Type B pancreatic cell (in vitro differentiated cells): Measurements from ENCODE around the gene VASN. TPM values are rescaled to one million over a fixed set of nuclear protein-coding genes. Genes with fewer than 3 reads are reported as not detected.

Experiments
- DNase-seq: peaks from one replicate; pipeline ENCODE4 v3.0.0; 2021; ENCODE audit warnings: mixed read lengths; ENCODE audit not compliant: unreplicated experiment; ENCODE audit errors: extremely low spot score
- H3K27ac Mint-ChIP-seq: 2 replicates; pipeline ENCODE4 v1.8.0; 2021; ENCODE audit warnings: mild to moderate bottlenecking, mixed read lengths
- H3K27me3 Mint-ChIP-seq: 2 replicates; pipeline ENCODE4 v1.8.0; 2021; ENCODE audit warnings: mixed read lengths
- H3K36me3 Mint-ChIP-seq: 2 replicates; pipeline ENCODE4 v1.8.0; 2021; ENCODE audit warnings: mixed read lengths
- H3K4me1 Mint-ChIP-seq: one replicate; pipeline ENCODE4 v1.8.0; 2021; ENCODE audit warnings: mixed read lengths; ENCODE audit not compliant: unreplicated experiment
- H3K4me3 Mint-ChIP-seq: 2 replicates; pipeline ENCODE4 v1.8.0; 2021; ENCODE audit warnings: mild to moderate bottlenecking, mixed read lengths
- H3K9me3 Mint-ChIP-seq: 2 replicates; pipeline ENCODE4 v1.8.0; 2021; ENCODE audit warnings: mixed read lengths
- CTCF ChIP-seq: fragments of 200-600 bp; sonication (generic); conservative IDR thresholded peaks from 2 replicates; pipeline ENCODE4 v1.5.0; 2021; ENCODE audit warnings: antibody characterized with exemption, mild to moderate bottlenecking
- total RNA-seq: library from RNA; stranded (reverse); gene quantifications from 2 replicates; pipeline ENCODE4 v1.2.1, GENCODE V29; 2021; ENCODE audit warnings: low replicate concordance

VASN gene
- total RNA-seq, 1 donor from 2014 or later, result 29.0 TPM

GRCh38 chr16:4381935-4382794, 10.5 kb downstream of the VASN start:
- no peak overlapping the region for H3K4me3 Mint-ChIP-seq
- DNase-seq, result no peak
- H3K27me3 Mint-ChIP-seq, result no peaks in the 10 kb centered on the region
- H3K36me3 Mint-ChIP-seq, result no peaks in the 10 kb centered on the region
- TF ChIP-seq CTCF, result no peak
- peaks cover 18% of the 10 kb centered on the region for H3K4me1 Mint-ChIP-seq
- no peaks in the 10 kb centered on the region for H3K9me3 Mint-ChIP-seq
- no peak overlapping the region for H3K27ac Mint-ChIP-seq

GRCh38 chr16:4382795-4383357, 11.2 kb downstream of the VASN start:
- DNase-seq, result no peak
- no peaks in the 10 kb centered on the region for H3K9me3 Mint-ChIP-seq
- no peak overlapping the region for H3K4me3 Mint-ChIP-seq
- TF ChIP-seq CTCF, result no peak
- no peaks in the 10 kb centered on the region for H3K36me3 Mint-ChIP-seq
- H3K27ac Mint-ChIP-seq, result peak overlapping the region; percentile 29
- no peaks in the 10 kb centered on the region for H3K27me3 Mint-ChIP-seq
- peaks cover 12% of the 10 kb centered on the region for H3K4me1 Mint-ChIP-seq

- Mint-ChIP-seq H3K4me3 (no peak overlapping the region), H3K27ac (peak overlapping the region; percentile 29), H3K4me1 (peaks cover 11% of the 10 kb centered on the region), H3K27me3 (no peaks in the 10 kb centered on the region), H3K36me3 (no peaks in the 10 kb centered on the region), H3K9me3 (no peaks in the 10 kb centered on the region)
- DNase-seq, result no peak
- TF ChIP-seq CTCF, result no peak
These were observed 12.2 kb downstream of the VASN start for GRCh38 chr16:4383591-4384444.

GRCh38 chr16:4384509-4384942, 12.9 kb downstream of the VASN start:
- no peak for TF ChIP-seq CTCF
- H3K27ac Mint-ChIP-seq, result peak overlapping the region; percentile 68
- H3K4me1 Mint-ChIP-seq, result peaks cover 14% of the 10 kb centered on the region
- no peak overlapping the region for H3K4me3 Mint-ChIP-seq
- H3K27me3 Mint-ChIP-seq, result no peaks in the 10 kb centered on the region
- no peaks in the 10 kb centered on the region for H3K36me3 Mint-ChIP-seq
- no peaks in the 10 kb centered on the region for H3K9me3 Mint-ChIP-seq
- DNase-seq, result no peak

GRCh38 chr16:4385066-4385788, 13.6 kb downstream of the VASN start:
- H3K4me3 Mint-ChIP-seq, result no peak overlapping the region
- peak overlapping the region; percentile 68 for H3K27ac Mint-ChIP-seq
- no peak for DNase-seq
- TF ChIP-seq CTCF, result no peak
- no peaks in the 10 kb centered on the region for H3K27me3 Mint-ChIP-seq
- H3K9me3 Mint-ChIP-seq, result no peaks in the 10 kb centered on the region
- no peaks in the 10 kb centered on the region for H3K36me3 Mint-ChIP-seq
- H3K4me1 Mint-ChIP-seq, result peaks cover 20% of the 10 kb centered on the region
